NT2/D1 (cell line): ENCODE results near the gene ETV4.

Experiments
- SUZ12 ChIP-seq: IDR thresholded peaks from 2 replicates; pipeline ENCODE4 v1.6.1; 2011; ENCODE audit not compliant: insufficient read length, insufficient read depth; ENCODE audit errors: extremely low read depth
- ZNF274 ChIP-seq: IDR thresholded peaks from 2 replicates; pipeline ENCODE4 v1.6.1; 2011; ENCODE audit warnings: mild to moderate bottlenecking, low read depth, low read length

DNA sequence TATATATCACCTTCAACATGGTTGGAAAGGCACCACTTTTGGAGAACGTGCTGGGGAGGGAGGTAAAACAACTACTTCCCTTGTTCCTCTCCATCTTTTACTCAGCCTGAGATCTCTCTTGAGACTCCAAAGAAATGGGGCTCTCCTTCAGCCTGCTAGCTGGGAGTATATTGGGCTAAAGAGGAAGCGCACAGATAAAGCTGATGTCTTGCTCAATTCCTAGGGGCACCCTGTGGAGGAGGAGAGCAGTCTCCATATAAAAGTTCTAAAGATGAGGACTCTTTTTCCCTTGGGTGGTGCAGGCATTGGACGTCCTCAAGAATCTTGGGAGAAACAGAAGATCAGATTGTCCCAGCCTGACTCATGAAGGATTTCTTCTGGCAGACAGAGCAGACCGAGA, 4.6 kb upstream of the ETV4 start:
- TF ChIP-seq ZNF274 (no peak), SUZ12 (no peak)
